Raji (cell line): ENCODE results near the gene MICALL1.

ENCODE experiments used
- POLR2A ChIP-seq: IDR thresholded peaks from 2 replicates; pipeline ENCODE4 v1.6.1; 2011; ENCODE audit warnings: low read depth, low read length, control low read depth; ENCODE audit not compliant: insufficient read depth

The MICALL1 gene

GRCh38 chr22:37922191-37922590, 16.1 kb downstream of the MICALL1 start:
- no peak for TF ChIP-seq POLR2A

GRCh38 chr22:37923927-37924326, 17.8 kb downstream of the MICALL1 start:
- TF ChIP-seq POLR2A = no peak

- TF ChIP-seq POLR2A = no peak
These were observed 18.4 kb downstream of the MICALL1 start for GRCh38 chr22:37924386-37925065.

- TF ChIP-seq POLR2A = no peak
These were observed 19.2 kb downstream of the MICALL1 start for GRCh38 chr22:37925330-37925729.

GRCh38 chr22:37925767-37926166, 19.7 kb downstream of the MICALL1 start:
- no peak for TF ChIP-seq POLR2A

- TF ChIP-seq POLR2A = no peak
These were observed 20.3 kb downstream of the MICALL1 start for GRCh38 chr22:37926358-37926757.

GRCh38 chr22:37926771-37927636, 20.9 kb downstream of the MICALL1 start:
- no peak for TF ChIP-seq POLR2A

GRCh38 chr22:37927637-37927936, 21.5 kb downstream of the MICALL1 start:
- TF ChIP-seq POLR2A = no peak

- TF ChIP-seq POLR2A = no peak
These were observed 23.3 kb downstream of the MICALL1 start for GRCh38 chr22:37929390-37929789.

- no peak for TF ChIP-seq POLR2A
These were observed 24.3 kb downstream of the MICALL1 start for GRCh38 chr22:37930270-37930951.

GRCh38 chr22:37930952-37931440, 24.9 kb downstream of the MICALL1 start:
- TF ChIP-seq POLR2A = no peak

GRCh38 chr22:37931893-37932389, 25.8 kb downstream of the MICALL1 start:
- TF ChIP-seq POLR2A = no peak

- no peak for TF ChIP-seq POLR2A
These were observed 26.3 kb downstream of the MICALL1 start for GRCh38 chr22:37932401-37932800.

GRCh38 chr22:37932821-37933578, 26.9 kb downstream of the MICALL1 start:
- TF ChIP-seq POLR2A = no peak
